Body of pancreas (tissue), 4 donors: ENCODE results near the gene NFIC.

ENCODE experiments used
- CTCF ChIP-seq, 7 experiments: fragments of 450-650 bp in 4 of 7; fragments of 200-600 bp in 3 of 7; sonication (generic) in 3 of 7; IDR thresholded peaks; one replicate each; pipeline ENCODE4 v1.5.1; 2016 to 2019; ENCODE audit warnings: antibody characterized with exemption in 7 of 7
- POLR2A ChIP-seq, 3 donors: fragments of 450-650 bp; IDR thresholded peaks; one replicate each; pipeline ENCODE4 v1.6.1; 2016; ENCODE audit warnings: antibody characterized with exemption in 3 of 3, mild to moderate bottlenecking in 2 of 3

- TF ChIP-seq POLR2A (IDR thresholded peaks at IDR 0.05) (no peak), CTCF (IDR thresholded peaks at IDR 0.05) (no peak)
Observed at GRCh38 chr19:3431760-3432397, 65.5 kb downstream of the NFIC start.
